ENCODE measurements around the gene SH3TC1.

Gene SH3TC1

GRCh38 chr4:8216443-8217245 is 17.6 kb downstream of the SH3TC1 start:
- no peak for ATAC-seq

DNA sequence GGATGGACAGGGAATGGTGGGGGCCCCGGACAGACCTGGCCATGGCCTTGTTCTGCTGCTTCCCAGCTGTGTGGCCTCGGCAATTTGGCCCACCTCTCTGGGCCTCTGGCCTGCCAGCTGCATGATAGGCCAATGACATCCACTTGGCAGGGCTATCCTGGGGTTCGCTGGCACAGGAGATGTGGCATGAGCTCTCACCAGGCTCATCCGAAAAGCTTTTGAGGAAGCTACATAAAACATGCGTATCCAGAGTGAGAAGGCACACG is 18.1 kb downstream of the SH3TC1 start:
- ATAC-seq, result no peak

- no peak for ATAC-seq
Measured at GRCh38 chr4:8217871-8218270, 18.8 kb downstream of the SH3TC1 start.

- ATAC-seq, result no peak
Measured at GRCh38 chr4:8218371-8219031, 19.4 kb downstream of the SH3TC1 start.

GRCh38 chr4:8219236-8219635 is 20.1 kb downstream of the SH3TC1 start:
- no peak for ATAC-seq

- ATAC-seq, result no peak
Measured at GRCh38 chr4:8220661-8221450, 21.8 kb downstream of the SH3TC1 start.

GRCh38 chr4:8221476-8221875 is 22.4 kb downstream of the SH3TC1 start:
- peak; percentile 41 to 68 for ATAC-seq

DNA sequence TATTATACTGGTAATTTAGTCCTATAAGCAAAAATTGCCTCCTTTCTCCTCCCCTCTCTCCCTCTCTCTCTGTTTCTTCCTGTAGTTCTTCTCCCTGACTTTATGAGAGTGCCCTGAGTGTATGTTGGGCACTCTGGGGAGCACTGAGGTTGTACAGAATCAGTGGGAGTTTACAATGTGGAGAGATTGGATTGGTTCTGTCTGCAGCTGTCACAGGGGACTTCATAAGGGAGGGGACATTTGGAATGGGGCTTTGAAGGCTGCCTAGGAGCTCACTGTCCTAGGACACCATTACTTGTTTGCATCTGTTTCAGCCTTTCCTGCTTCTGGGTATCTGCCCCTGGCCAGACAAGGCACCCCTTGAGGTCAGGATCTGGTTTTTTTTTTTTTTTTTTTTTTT is 22.9 kb downstream of the SH3TC1 start:
- no peak for ATAC-seq

DNA sequence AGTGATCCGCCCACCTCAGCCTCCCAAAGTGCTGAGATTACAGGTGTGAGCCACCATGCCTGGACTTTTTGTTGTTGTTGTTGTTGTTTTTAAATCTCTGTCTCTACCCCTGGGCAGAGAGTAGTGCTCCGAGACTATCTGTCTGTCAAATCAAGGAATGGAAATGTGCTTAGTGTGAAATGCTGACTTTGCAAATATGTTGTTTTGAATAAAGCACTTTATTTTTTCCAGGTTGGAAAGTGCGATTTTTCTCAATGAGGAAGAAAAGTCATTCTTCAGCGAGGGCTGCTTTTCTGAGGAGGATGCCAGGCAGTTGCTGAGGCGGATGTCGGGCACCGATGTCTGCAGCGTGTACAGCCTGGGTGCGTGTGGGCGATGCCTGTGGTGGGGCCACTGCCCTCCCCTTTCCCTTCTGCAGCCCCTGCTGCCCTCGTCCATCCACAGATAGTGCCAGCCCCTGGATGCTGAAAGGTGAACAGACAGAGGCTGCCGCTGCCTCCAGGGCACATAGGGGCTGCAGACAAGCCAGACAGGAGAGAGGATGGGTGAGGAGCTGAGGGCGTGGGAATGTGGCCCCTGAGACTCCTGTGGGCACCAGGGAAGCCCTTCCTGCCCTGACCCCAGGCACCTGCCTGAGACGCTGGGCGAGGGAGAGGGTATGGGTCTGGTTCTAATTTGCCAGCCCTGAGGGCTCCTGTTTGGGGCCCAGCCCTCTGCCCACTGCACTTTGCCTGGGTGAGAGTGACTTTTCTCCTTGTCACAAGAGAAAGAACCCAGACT is 23.7 kb downstream of the SH3TC1 start:
- ATAC-seq, result no peak

DNA sequence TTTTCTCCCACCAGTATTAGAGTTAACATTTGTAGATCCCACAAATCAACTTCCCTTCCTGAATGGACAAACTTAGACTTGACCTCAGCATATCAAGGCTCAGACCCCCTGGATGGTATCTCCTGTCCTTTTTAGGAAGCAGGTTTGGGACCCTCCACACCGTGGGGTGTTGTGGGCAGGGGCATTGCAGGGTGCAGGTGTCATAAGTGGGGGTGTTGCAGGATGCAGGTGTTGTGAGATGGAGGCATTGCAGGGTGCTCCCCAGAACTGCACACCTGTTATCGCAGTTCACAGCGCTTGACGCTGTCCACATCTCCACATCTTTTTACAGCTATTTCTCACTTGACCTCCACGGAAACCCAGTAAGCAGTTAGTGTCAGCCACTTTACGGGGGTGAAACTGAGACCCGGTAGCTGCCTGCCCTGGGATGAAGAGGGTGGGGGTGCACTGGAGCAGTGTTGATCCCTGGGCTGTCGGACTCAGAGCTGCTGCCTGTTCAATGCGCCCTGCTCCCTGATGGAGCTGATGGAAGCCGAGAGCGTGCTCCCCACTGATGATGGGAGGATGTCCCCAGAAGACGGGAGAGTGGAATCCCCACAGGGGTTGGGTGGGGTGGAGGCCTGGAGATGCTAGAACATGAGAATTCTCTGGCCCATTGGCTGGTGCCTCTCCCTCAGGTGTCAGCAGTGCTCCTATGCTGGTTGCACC is 25.3 kb downstream of the SH3TC1 start:
- no peak for ATAC-seq

DNA sequence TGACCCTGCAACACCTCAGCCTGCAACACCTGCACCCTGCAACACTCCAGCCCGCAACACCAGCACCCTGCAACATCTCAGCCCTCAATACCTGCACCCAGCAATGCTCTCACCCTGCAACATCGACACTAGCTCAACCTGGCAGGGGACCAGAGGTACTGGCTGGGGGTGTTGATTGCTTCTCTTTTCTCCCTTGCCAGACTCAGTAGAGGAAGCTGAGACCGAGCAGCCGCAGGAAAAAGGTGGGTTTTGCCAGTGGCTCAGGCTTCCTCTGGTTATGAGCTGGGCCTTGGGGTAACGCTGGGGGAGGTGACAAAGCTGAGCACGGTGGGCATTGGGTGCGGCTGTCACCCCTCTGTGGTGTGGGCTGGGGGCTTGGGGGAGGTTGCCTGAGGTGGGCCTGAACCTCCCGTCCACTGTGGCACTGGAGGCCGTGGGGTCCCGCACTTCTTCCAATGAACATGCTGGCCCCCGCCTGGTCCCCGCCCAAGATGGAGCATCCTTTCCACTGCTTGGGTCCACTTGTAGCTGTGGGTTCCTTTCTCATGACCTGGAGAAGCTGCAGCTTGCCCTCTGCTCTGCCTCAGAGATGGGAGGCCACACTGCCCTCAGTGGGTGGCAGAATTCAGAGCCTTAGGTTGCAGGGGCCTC is 26.0 kb downstream of the SH3TC1 start:
- ATAC-seq, result no peak

- no peak for ATAC-seq
Measured at GRCh38 chr4:8225706-8226443, 26.8 kb downstream of the SH3TC1 start.

- no peak for ATAC-seq
Measured at GRCh38 chr4:8227201-8227770, 28.2 kb downstream of the SH3TC1 start.

- ATAC-seq, result no peak
Measured at GRCh38 chr4:8227771-8228318, 28.8 kb downstream of the SH3TC1 start.

GRCh38 chr4:8228319-8229250 is 29.5 kb downstream of the SH3TC1 start:
- peak; percentile 89 to 90 for ATAC-seq

DNA sequence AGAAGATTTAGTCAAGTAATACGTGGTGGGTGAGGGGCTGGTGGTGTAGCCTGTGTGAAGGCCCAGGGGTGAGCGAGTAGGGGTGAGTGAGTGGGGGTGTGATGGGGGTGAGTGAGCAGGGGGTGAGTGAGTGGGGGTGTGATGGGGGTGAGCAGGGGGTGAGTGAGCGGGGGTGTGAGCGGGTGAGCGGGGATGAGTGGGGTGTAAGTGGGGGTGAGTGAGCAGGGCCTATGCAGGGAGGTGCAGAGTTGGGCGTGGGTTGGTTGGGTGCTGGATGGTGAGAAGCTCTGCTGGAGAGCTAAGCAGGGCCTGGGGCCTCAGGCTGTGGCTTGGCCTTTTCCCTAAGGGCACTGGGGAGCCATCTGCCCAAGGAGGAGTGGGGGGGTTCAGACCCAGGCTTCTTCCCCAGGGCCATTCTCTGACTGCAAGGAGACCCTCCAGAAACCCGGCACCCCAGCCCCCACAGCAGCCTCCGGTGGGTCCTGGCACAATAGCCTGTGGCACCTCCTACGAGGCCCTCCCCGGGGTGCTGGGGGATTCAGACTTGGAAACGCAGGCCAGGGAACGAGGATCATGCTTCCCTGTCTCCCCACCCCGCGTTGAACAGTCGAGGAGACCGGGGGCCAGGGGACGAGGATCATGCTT is 30.4 kb downstream of the SH3TC1 start:
- peak; percentile 15 to 19 for ATAC-seq

DNA sequence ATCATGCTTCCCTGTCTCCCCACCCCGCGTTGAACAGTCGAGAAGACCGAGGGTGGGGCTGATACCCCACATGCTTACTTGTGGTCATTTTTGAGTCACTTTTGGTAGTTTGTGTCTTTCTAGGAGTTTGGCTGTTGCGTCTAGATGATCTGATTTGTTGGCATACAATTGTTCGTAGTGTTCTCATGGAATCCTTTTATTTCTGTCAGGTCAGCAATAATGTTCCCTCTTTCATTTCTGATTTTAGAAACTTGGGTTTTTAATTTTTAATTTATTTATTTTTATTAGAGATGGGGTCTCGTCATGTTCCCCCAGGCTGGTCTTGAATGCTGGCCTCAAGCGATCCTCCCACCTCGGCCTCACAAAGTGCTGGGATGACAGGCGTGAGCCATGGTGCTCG is 30.9 kb downstream of the SH3TC1 start:
- no peak for ATAC-seq

- ATAC-seq, result no peak
Measured at GRCh38 chr4:8230891-8231290, 31.8 kb downstream of the SH3TC1 start.

Data from activated CD4-positive, CD25-positive, alpha-beta regulatory T cell treated with anti-CD3 and anti-CD28 coated beads, Interleukin-2, amount 50 U/mL, for 24 hours (primary cell).